Colonic mucosa (tissue), 4 donors: ENCODE data around the gene REELD1. TPM values are rescaled to one million over a fixed set of nuclear protein-coding genes. Genes with fewer than 3 reads are reported as not detected.

Experiments used
- DNase-seq: peaks from one replicate; pipeline ENCODE4 v3.0.0-alpha.2; 2020
- H3K27ac ChIP-seq: fragments of 200-600 bp; one replicate; pipeline ENCODE4 v1.8.0; 2021
- H3K27me3 ChIP-seq: fragments of 200-600 bp; one replicate; pipeline ENCODE4 v1.8.0; 2021
- H3K36me3 ChIP-seq: fragments of 200-600 bp; one replicate; pipeline ENCODE4 v1.8.0; 2021
- H3K4me1 ChIP-seq: fragments of 200-600 bp; one replicate; pipeline ENCODE4 v1.8.0; 2021; ENCODE audit warnings: mild to moderate bottlenecking
- H3K4me3 ChIP-seq: fragments of 200-600 bp; one replicate; pipeline ENCODE4 v1.8.0; 2021
- H3K9ac ChIP-seq, 2 donors: one replicate each; pipeline ENCODE4 v1.7.0; 2013; ENCODE audit warnings: control low read depth in 2 of 2, low read depth in 2 of 2, low read length in 2 of 2
- H3K9me3 ChIP-seq: fragments of 200-600 bp; one replicate; pipeline ENCODE4 v1.8.0; 2021
- CTCF ChIP-seq: fragments of 200-600 bp; IDR thresholded peaks from one replicate; pipeline ENCODE4 v1.8.0; 2022; ENCODE audit warnings: antibody characterized with exemption, mild to moderate bottlenecking
- intact Hi-C: fragments of 100-400 bp; cut with DNase I; formaldehyde crosslinking; loops from one replicate; pipeline ENCODE4 v1.14.1; 2022
- total RNA-seq, 2 donors: library from RNA; stranded (reverse); fragmentation: NEBNext Ultra II Directional in 1 of 2; extraction: Animal tissue kit (Norgen Biotek cat#: 25700) in 1 of 2; gene quantifications; one replicate each; pipeline ENCODE4 v1.2.1, GENCODE V29; 2021
- donor health status: healthy.
- donor health status: DM: no; HTN: no; CAD: no.
- donor health status: DM: no; HTN: no; CAD: no.

Gene REELD1
- total RNA-seq, 2 donors from 2014 or later, result 0.11 to 0.22 TPM

DNA sequence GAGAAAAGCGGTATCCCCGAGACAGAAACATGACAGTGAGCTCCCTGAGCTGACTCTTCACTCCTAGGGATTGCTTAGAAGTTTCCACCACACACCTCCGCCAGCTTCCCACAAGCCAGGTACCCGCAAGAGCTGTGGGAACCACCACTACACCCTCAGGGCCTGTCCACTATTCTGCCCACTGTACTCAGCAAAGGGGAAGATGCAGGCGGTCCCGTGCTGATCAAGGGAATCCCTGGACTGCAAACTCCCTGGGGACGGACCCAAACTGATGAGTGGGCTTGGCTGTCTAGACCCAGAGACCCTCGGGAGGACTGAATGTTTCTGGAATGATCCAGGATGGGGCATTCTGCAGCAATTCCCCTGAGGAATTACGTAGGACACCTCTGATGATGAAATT lies 30.2 kb downstream of the REELD1 start:
- no peaks in the 10 kb centered on the region for H3K27me3 ChIP-seq
- no peak overlapping the region for H3K9ac ChIP-seq
- H3K9me3 ChIP-seq, result no peaks in the 10 kb centered on the region
- no peak for TF ChIP-seq CTCF
- H3K36me3 ChIP-seq, result no peaks in the 10 kb centered on the region
- no peak overlapping the region for H3K27ac ChIP-seq
- no peak overlapping the region for H3K4me3 ChIP-seq
- intact Hi-C loops, result no loop called here
- peaks cover 8% of the 10 kb centered on the region for H3K4me1 ChIP-seq
- DNase-seq, result no peak

DNA sequence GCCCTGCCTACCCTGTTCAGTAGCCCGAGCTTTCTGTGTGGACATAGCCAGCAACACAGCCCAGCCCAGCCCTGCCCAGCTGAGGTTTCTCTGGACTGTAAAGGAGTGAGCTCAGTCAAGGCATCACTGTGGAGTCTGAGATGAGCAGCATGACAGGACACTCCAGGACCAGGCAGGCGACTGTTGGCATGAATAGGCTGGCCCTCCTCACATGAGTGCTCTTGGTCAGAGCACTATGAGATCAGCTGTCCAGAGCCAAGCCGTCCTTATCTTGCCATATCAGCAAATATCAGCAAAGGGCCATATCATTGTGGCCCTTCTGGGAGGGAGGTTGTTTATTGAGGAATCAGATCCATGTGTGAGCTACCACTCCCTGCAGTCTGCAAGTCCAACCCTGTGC lies 30.9 kb downstream of the REELD1 start:
- Histone ChIP-seq H3K4me3 (no peak overlapping the region), H3K4me1 (peaks cover 8% of the 10 kb centered on the region), H3K27ac (no peak overlapping the region), H3K27me3 (no peaks in the 10 kb centered on the region), H3K9me3 (no peaks in the 10 kb centered on the region), H3K9ac (no peak overlapping the region), H3K36me3 (no peaks in the 10 kb centered on the region)
- TF ChIP-seq CTCF, result no peak
- peak; percentile 29 for DNase-seq
- intact Hi-C loops, result no loop called here

GRCh38 chr4:146245850-146246249 lies 31.5 kb downstream of the REELD1 start:
- H3K4me3 ChIP-seq, result no peak overlapping the region
- H3K9ac ChIP-seq, result peak overlapping the region in 1 of 2 donors; percentile 4
- no peak overlapping the region for H3K27ac ChIP-seq
- peaks cover 8% of the 10 kb centered on the region for H3K4me1 ChIP-seq
- no peak for TF ChIP-seq CTCF
- DNase-seq, result no peak
- H3K9me3 ChIP-seq, result no peaks in the 10 kb centered on the region
- no peaks in the 10 kb centered on the region for H3K36me3 ChIP-seq
- no peaks in the 10 kb centered on the region for H3K27me3 ChIP-seq
- intact Hi-C loops, result no loop called here

DNA sequence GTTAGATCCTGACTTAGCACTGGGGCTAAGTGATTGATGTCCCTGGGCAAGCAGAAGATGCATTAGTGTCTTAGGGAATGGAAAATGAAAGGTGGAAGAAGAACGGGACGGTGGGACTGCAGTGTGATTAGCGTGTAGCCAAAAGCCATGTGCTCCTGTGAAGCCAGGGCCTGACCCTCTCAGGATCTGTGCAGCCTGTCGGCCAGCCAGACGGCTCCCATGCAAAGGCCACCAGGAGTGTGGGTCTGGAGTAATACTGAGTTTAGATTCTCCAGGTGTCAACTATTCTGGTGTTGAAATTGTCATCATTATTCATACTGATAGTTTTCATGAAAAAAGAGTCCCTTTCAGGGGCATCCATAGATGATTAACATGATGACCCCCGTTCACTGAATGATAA lies 32.0 kb downstream of the REELD1 start:
- Histone ChIP-seq H3K36me3 (no peaks in the 10 kb centered on the region), H3K4me1 (peaks cover 8% of the 10 kb centered on the region), H3K27ac (no peak overlapping the region), H3K9me3 (no peaks in the 10 kb centered on the region), H3K4me3 (no peak overlapping the region), H3K27me3 (no peaks in the 10 kb centered on the region), H3K9ac (peak overlapping the region in 1 of 2 donors; percentile 4)
- intact Hi-C loops, result no loop called here
- DNase-seq, result no peak
- no peak for TF ChIP-seq CTCF

GRCh38 chr4:146247356-146247755 lies 33.0 kb downstream of the REELD1 start:
- Histone ChIP-seq H3K9me3 (no peaks in the 10 kb centered on the region), H3K4me1 (peaks cover 5% of the 10 kb centered on the region), H3K4me3 (no peak overlapping the region), H3K9ac (no peak overlapping the region), H3K36me3 (no peaks in the 10 kb centered on the region), H3K27me3 (no peaks in the 10 kb centered on the region), H3K27ac (no peak overlapping the region)
- no peak for TF ChIP-seq CTCF
- intact Hi-C loops, result no loop called here
- DNase-seq, result no peak
